Measurements from ENCODE around the gene AVPR1B.

The AVPR1B gene

GRCh38 chr1:206135248-206135647 lies 18.1 kb upstream of the AVPR1B start:
- H3K27ac ChIP-seq: no peak overlapping the region
- TF ChIP-seq ZFX (IDR thresholded peaks at IDR 0.05; ENCODE audit: borderline replicate concordance) (no peak), CTCF (IDR thresholded peaks at IDR 0.05) (no peak)

- no peak overlapping the region for H3K27ac ChIP-seq
- TF ChIP-seq CTCF (IDR thresholded peaks at IDR 0.05): no peak
- TF ChIP-seq ZFX (IDR thresholded peaks at IDR 0.05; ENCODE audit: borderline replicate concordance): no peak
Observed at GRCh38 chr1:206133751-206134415, 16.7 kb upstream of the AVPR1B start.

GRCh38 chr1:206131037-206131436 lies 13.8 kb upstream of the AVPR1B start:
- H3K27ac ChIP-seq: no peak overlapping the region
- TF ChIP-seq ZFX (IDR thresholded peaks at IDR 0.05; ENCODE audit: borderline replicate concordance) (no peak), CTCF (IDR thresholded peaks at IDR 0.05) (no peak)

GRCh38 chr1:206128196-206128595 lies 11.0 kb upstream of the AVPR1B start:
- H3K27ac ChIP-seq: no peak overlapping the region
- TF ChIP-seq CTCF (IDR thresholded peaks at IDR 0.05) (no peak), ZFX (IDR thresholded peaks at IDR 0.05; ENCODE audit: borderline replicate concordance) (no peak)

GRCh38 chr1:206127336-206127735 lies 10.1 kb upstream of the AVPR1B start:
- H3K27ac ChIP-seq: no peak overlapping the region
- TF ChIP-seq CTCF (IDR thresholded peaks at IDR 0.05) (no peak), ZFX (IDR thresholded peaks at IDR 0.05; ENCODE audit: borderline replicate concordance) (no peak)

- TF ChIP-seq ZFX (IDR thresholded peaks at IDR 0.05; ENCODE audit: borderline replicate concordance) (no peak), CTCF (IDR thresholded peaks at IDR 0.05) (no peak)
- H3K27ac ChIP-seq: no peak overlapping the region
Observed at GRCh38 chr1:206125346-206125745, 8.2 kb upstream of the AVPR1B start.

GRCh38 chr1:206122686-206123085 lies 5.5 kb upstream of the AVPR1B start:
- H3K27ac ChIP-seq: no peak overlapping the region
- TF ChIP-seq ZFX (IDR thresholded peaks at IDR 0.05; ENCODE audit: borderline replicate concordance): no peak
- no peak for TF ChIP-seq CTCF (IDR thresholded peaks at IDR 0.05)
